IMR-90 (cell line): ENCODE results near the gene ANKS3. TPM values are rescaled to one million over a fixed set of nuclear protein-coding genes. Genes with fewer than 3 reads are reported as not detected.

ENCODE experiments used
- ATAC-seq: fragments of 200-7000 bp; cut with Tn5 transposase; 2 replicates; pipeline ENCODE4 v1.9.1; 2020; ENCODE audit warnings: low read depth, mild to moderate bottlenecking, moderate library complexity
- BruUV-seq: library from RNA; stranded (reverse); fragments of 400-500 nt; replicated peaks from 2 replicates; lab custom pipeline; 2021; lab: Mats Ljungman, UMichigan
- CTCF ChIA-PET: fragments of 300-600 bp; formaldehyde crosslinking; extraction: SDS; loops from one replicate; lab custom pipeline; 2021; ENCODE audit warnings: antibody characterized with exemption; lab: Yijun Ruan, JAX
- POLR2A ChIA-PET: fragments of 300-600 bp; sonication (Branson Sonifier 250); formaldehyde crosslinking; loops from one replicate; lab custom pipeline; 2022; ENCODE audit warnings: antibody characterized with exemption; ENCODE audit not compliant: unreplicated experiment; lab: Charles Lee
- DNase-seq: peaks from one replicate; pipeline ENCODE4 v3.0.0; 2013
- H2AFZ ChIP-seq: replicated peaks from 2 replicates; pipeline ENCODE3; 2013; ENCODE audit warnings: low read length, mild to moderate bottlenecking; ENCODE audit not compliant: poor library complexity
- H2AK5ac ChIP-seq: 2 replicates; pipeline ENCODE4 v1.6.1; 2013; ENCODE audit warnings: low read depth, low read length, inconsistent platforms
- H2AK9ac ChIP-seq: replicated peaks from 2 replicates; pipeline ENCODE3; 2013; ENCODE audit warnings: mild to moderate bottlenecking, low read depth, low read length, moderate library complexity; ENCODE audit not compliant: poor library complexity
- H2BK120ac ChIP-seq: 2 replicates; pipeline ENCODE4 v1.6.1; 2013; ENCODE audit warnings: low read depth, low read length, inconsistent platforms
- H2BK15ac ChIP-seq: 3 replicates; pipeline ENCODE4 v1.6.1; 2013; ENCODE audit warnings: low read depth, low read length, inconsistent platforms
- H2BK20ac ChIP-seq: 2 replicates; pipeline ENCODE4 v1.6.1; 2013; ENCODE audit warnings: low read depth, mild to moderate bottlenecking, inconsistent platforms, low read length, moderate library complexity
- H2BK5ac ChIP-seq: 2 replicates; pipeline ENCODE4 v1.6.1; 2013; ENCODE audit warnings: mild to moderate bottlenecking, low read depth, low read length, inconsistent platforms; ENCODE audit not compliant: poor library complexity, severe bottlenecking
- H3K14ac ChIP-seq: replicated peaks from 2 replicates; pipeline ENCODE4 v1.6.1; 2013; ENCODE audit warnings: low read depth, low read length, inconsistent platforms
- H3K18ac ChIP-seq: 2 replicates; pipeline ENCODE4 v1.6.1; 2013; ENCODE audit warnings: low read depth, low read length, control low read depth
- H3K23ac ChIP-seq: 2 replicates; pipeline ENCODE4 v1.6.1; 2013; ENCODE audit warnings: low read depth, low read length, inconsistent platforms
- H3K27ac ChIP-seq: 2 replicates; pipeline ENCODE4 v1.5.1; 2013; ENCODE audit warnings: mild to moderate bottlenecking, control low read depth, low read length; ENCODE audit not compliant: insufficient read depth
- H3K27me3 ChIP-seq: 2 replicates; pipeline ENCODE4 v1.6.1; 2013; ENCODE audit warnings: low read length; ENCODE audit not compliant: control insufficient read depth, insufficient read depth
- H3K36me3 ChIP-seq: 2 replicates; pipeline ENCODE4 v1.6.1; 2013; ENCODE audit warnings: low read length, mixed read lengths; ENCODE audit not compliant: control insufficient read depth, insufficient read depth
- H3K4ac ChIP-seq: 2 replicates; pipeline ENCODE4 v1.6.1; 2013; ENCODE audit warnings: low read depth, low read length, inconsistent platforms
- H3K4me1 ChIP-seq: 2 replicates; pipeline ENCODE4 v1.6.1; 2013; ENCODE audit warnings: low read length, mixed read lengths; ENCODE audit not compliant: control insufficient read depth, insufficient read depth
- H3K4me2 ChIP-seq: 2 replicates; pipeline ENCODE4 v1.6.1; 2013; ENCODE audit warnings: low read depth, mild to moderate bottlenecking, control low read depth, low read length, moderate library complexity
- H3K4me3 ChIP-seq: 2 replicates; pipeline ENCODE4 v1.5.1; 2013; ENCODE audit warnings: low read depth, mild to moderate bottlenecking, control low read depth, low read length, moderate library complexity; ENCODE audit not compliant: insufficient read depth
- H3K56ac ChIP-seq: 2 replicates; pipeline ENCODE4 v1.6.1; 2013; ENCODE audit warnings: low read length, inconsistent platforms; ENCODE audit not compliant: insufficient read depth; ENCODE audit errors: extremely low read depth
- H3K79me1 ChIP-seq, 2 experiments: 2 replicates each; pipeline ENCODE4 v1.6.1; 2013; ENCODE audit warnings: low read length in 2 of 2, inconsistent platforms in 1 of 2, low read depth in 1 of 2
- H3K9ac ChIP-seq: 2 replicates; pipeline ENCODE4 v1.6.1; 2013; ENCODE audit warnings: low read depth, low read length, control low read depth
- H3K9me1 ChIP-seq: 2 replicates; pipeline ENCODE4 v1.6.1; 2013; ENCODE audit warnings: low read length, inconsistent platforms; ENCODE audit not compliant: insufficient read depth
- H3K9me3 ChIP-seq: 2 replicates; pipeline ENCODE4 v1.6.1; 2013; ENCODE audit warnings: low read length; ENCODE audit not compliant: control insufficient read depth, insufficient read depth
- H4K20me1 ChIP-seq: 2 replicates; pipeline ENCODE4 v1.6.1; 2013; ENCODE audit warnings: low read length, inconsistent platforms; ENCODE audit not compliant: insufficient read depth
- H4K5ac ChIP-seq: 2 replicates; pipeline ENCODE4 v1.6.1; 2013; ENCODE audit warnings: mild to moderate bottlenecking, low read depth, low read length, control low read depth
- H4K8ac ChIP-seq, 2 experiments: 2 replicates each; pipeline ENCODE4 v1.6.1; 2013; ENCODE audit warnings: low read depth in 2 of 2, low read length in 2 of 2, control low read depth in 1 of 2, inconsistent platforms in 1 of 2
- H4K91ac ChIP-seq: 2 replicates; pipeline ENCODE4 v1.6.1; 2013; ENCODE audit warnings: low read depth, low read length, inconsistent platforms; ENCODE audit not compliant: insufficient read depth
- BHLHE40 ChIP-seq: fragments of 150-350 bp; IDR thresholded peaks from 2 replicates; pipeline ENCODE4 v1.6.1; 2016; ENCODE audit warnings: mild to moderate bottlenecking, low read depth, low read length
- CEBPB ChIP-seq: IDR thresholded peaks from 2 replicates; pipeline ENCODE4 v1.6.1; 2012; ENCODE audit warnings: low read depth, low read length, improper control_type of control experiment
- CHD1 ChIP-seq: IDR thresholded peaks from 2 replicates; pipeline ENCODE4 v1.6.1; 2012; ENCODE audit warnings: low read depth, low read length, improper control_type of control experiment
- ELK1 ChIP-seq: fragments of 150-350 bp; IDR thresholded peaks from 2 replicates; pipeline ENCODE4 v1.6.1; 2016; ENCODE audit warnings: low read depth, mild to moderate bottlenecking, low read length, moderate library complexity, borderline replicate concordance
- FOS ChIP-seq: fragments of 150-350 bp; IDR thresholded peaks from 2 replicates; pipeline ENCODE4 v1.6.1; 2016; ENCODE audit warnings: low read depth, low read length
- MAFK ChIP-seq: IDR thresholded peaks from 2 replicates; pipeline ENCODE4 v1.6.1; 2012; ENCODE audit warnings: low read depth, low read length, improper control_type of control experiment
- MAZ ChIP-seq: IDR thresholded peaks from 2 replicates; pipeline ENCODE4 v1.6.1; 2012; ENCODE audit warnings: low read depth, mild to moderate bottlenecking, low read length, improper control_type of control experiment, moderate library complexity, borderline replicate concordance
- MXI1 ChIP-seq: IDR thresholded peaks from 2 replicates; pipeline ENCODE4 v1.6.1; 2012; ENCODE audit warnings: low read depth, mild to moderate bottlenecking, low read length, moderate library complexity, borderline replicate concordance
- NFE2L2 ChIP-seq: fragments of 150-350 bp; IDR thresholded peaks from 2 replicates; pipeline ENCODE4 v1.6.1; 2016; ENCODE audit warnings: low read depth, mild to moderate bottlenecking, low read length
- POLR2A ChIP-seq: IDR thresholded peaks from 2 replicates; pipeline ENCODE4 v1.6.1; 2012; ENCODE audit warnings: mild to moderate bottlenecking, low read depth, low read length
- RAD21 ChIP-seq: IDR thresholded peaks from 2 replicates; pipeline ENCODE4 v1.6.1; 2012; ENCODE audit warnings: low read length, improper control_type of control experiment
- RCOR1 ChIP-seq: IDR thresholded peaks from 2 replicates; pipeline ENCODE4 v1.6.1; 2012; ENCODE audit warnings: mild to moderate bottlenecking, low read length, improper control_type of control experiment; ENCODE audit not compliant: insufficient replicate concordance
- RFX5 ChIP-seq: IDR thresholded peaks from 2 replicates; pipeline ENCODE4 v1.8.0; 2012; ENCODE audit warnings: low read depth, mild to moderate bottlenecking, low read length, moderate library complexity
- SMC3 ChIP-seq: fragments of 150-350 bp; IDR thresholded peaks from 2 replicates; pipeline ENCODE4 v1.6.1; 2016; ENCODE audit warnings: low read depth, mild to moderate bottlenecking, antibody characterized with exemption, low read length, moderate library complexity
- USF2 ChIP-seq: fragments of 150-350 bp; IDR thresholded peaks from 2 replicates; pipeline ENCODE4 v1.6.1; 2017; ENCODE audit warnings: mild to moderate bottlenecking, antibody characterized with exemption, low read length, low read depth
- WGBS, 2 experiments: methylation state at CpG; one replicate each; pipeline versions ENCODE4 v1.1.5 to v1.1.7; 2013; ENCODE audit warnings: missing lambda C conversion rate in 2 of 2; ENCODE audit not compliant: insufficient read length in 1 of 2; ENCODE audit errors: extremely low coverage in 2 of 2; 5-methylcytosine and 5-hydroxymethylcytosine counted together
- dilution Hi-C: fragments of 300-500 bp; cut with HindIII; formaldehyde crosslinking; loops from one replicate; pipeline ENCODE4 v1.14.3; 2018; ENCODE audit warnings: low sequenced_read_pairs; ENCODE audit not compliant: unreplicated experiment
- in situ Hi-C: fragments of 300-500 bp; cut with MboI; formaldehyde crosslinking; loops from 3 replicates; pipeline ENCODE4 v1.14.3; 2019; ENCODE audit warnings: low sequenced_read_pairs, inconsistent platforms, mixed read lengths
- intact Hi-C: fragments of 100-400 bp; cut with micrococcal nuclease; formaldehyde crosslinking; loops from 2 replicates; pipeline ENCODE4 v1.10.0; 2022
- polyA plus RNA-seq, 3 experiments: library from polyadenylated mRNA; depleted of rRNA; stranded (reverse); fragments of >200 nt; gene quantifications; 2 replicates each; pipeline ENCODE4 v1.2.3, GENCODE V29; 2012; ENCODE audit warnings: low replicate concordance in 1 of 3
- total RNA-seq: library from RNA; depleted of rRNA; stranded (reverse); fragments of >200 nt; gene quantifications from 2 replicates; pipeline ENCODE4 v1.2.3, GENCODE V29; 2012
- TF ChIP-seq, protein P1 (sequence below): conservative IDR thresholded peaks from 2 replicates; pipeline ENCODE4 v1.5.1; 2012; ENCODE audit warnings: mild to moderate bottlenecking, low read depth, low read length, improper control_type of control experiment

The ANKS3 gene
- total and polyA plus RNA-seq, 2 of the 4 experiments (the other 2 are of a cell fraction) = 24.4 to 25.0 TPM

DNA sequence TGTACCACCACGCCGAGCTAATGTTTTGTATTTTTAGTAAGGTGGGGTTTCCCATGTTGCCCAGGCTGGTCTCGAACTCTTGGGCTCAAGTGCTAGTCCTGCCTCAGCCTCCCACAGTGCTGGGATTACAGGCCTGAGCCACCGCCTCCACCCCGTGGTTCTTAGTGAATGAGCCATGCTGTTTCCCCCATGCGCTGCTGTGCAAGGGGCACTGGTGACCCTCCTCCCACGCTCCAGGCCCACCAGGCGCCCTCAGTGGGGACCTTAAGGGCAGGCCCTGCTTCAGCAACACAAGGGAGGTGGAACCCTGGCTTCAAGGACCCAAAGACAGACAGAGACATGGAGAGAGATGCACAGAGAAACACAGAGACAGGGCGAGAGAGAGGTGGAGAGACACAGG is 56.1 kb downstream of the ANKS3 start:
- DNase-seq = no peak
- no peak overlapping the region for H3K9ac ChIP-seq
- no peak overlapping the region for H3K4me2 ChIP-seq
- no peak overlapping the region for H2BK5ac ChIP-seq
- H3K4ac ChIP-seq = no peak overlapping the region
- H4K20me1 ChIP-seq = no peaks in the 10 kb centered on the region
- WGBS, 2 experiments = 97% methylated on average over 5 of the region's 9 CpGs; no CpG with 5 or more reads in 1 of the 2 experiments
- H3K4me1 ChIP-seq = peaks cover 2% of the 10 kb centered on the region; the same call in 1 of the 2 replicates
- no peak overlapping the region for H3K56ac ChIP-seq
- no peaks in the 10 kb centered on the region for H3K9me3 ChIP-seq
- ChIA-PET POLR2A (no interaction called here), CTCF (no interaction called here)
- intact Hi-C loops (no loop called here), dilution Hi-C loops (no loop called here), in situ Hi-C loops (no loop called here)
- no peak for ATAC-seq
- TF ChIP-seq SMC3 (no peak), RFX5 (no peak), POLR2A (no peak), MAZ (no peak), USF2 (no peak), NFE2L2 (no peak), FOS (no peak), RCOR1 (no peak), MAFK (no peak), MXI1 (no peak), CEBPB (no peak), ELK1 (no peak), BHLHE40 (no peak), RAD21 (no peak), CHD1 (no peak)
- TF ChIP-seq, protein P1, sequence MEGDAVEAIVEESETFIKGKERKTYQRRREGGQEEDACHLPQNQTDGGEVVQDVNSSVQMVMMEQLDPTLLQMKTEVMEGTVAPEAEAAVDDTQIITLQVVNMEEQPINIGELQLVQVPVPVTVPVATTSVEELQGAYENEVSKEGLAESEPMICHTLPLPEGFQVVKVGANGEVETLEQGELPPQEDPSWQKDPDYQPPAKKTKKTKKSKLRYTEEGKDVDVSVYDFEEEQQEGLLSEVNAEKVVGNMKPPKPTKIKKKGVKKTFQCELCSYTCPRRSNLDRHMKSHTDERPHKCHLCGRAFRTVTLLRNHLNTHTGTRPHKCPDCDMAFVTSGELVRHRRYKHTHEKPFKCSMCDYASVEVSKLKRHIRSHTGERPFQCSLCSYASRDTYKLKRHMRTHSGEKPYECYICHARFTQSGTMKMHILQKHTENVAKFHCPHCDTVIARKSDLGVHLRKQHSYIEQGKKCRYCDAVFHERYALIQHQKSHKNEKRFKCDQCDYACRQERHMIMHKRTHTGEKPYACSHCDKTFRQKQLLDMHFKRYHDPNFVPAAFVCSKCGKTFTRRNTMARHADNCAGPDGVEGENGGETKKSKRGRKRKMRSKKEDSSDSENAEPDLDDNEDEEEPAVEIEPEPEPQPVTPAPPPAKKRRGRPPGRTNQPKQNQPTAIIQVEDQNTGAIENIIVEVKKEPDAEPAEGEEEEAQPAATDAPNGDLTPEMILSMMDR = no peak
- H2AK5ac ChIP-seq = no peak overlapping the region
- H3K27ac ChIP-seq = no peak overlapping the region
- H4K8ac ChIP-seq = no peak overlapping the region
- H2AFZ ChIP-seq = no peak overlapping the region
- no peak overlapping the region for H3K4me3 ChIP-seq
- H3K36me3 ChIP-seq = peaks cover 57% of the 10 kb centered on the region
- no peaks in the 10 kb centered on the region for H3K27me3 ChIP-seq
- no TSS peak for BruUV-seq
- no peak overlapping the region for H4K5ac ChIP-seq
- no peak overlapping the region for H2BK15ac ChIP-seq
- H3K23ac ChIP-seq = no peak overlapping the region
- peaks cover 6 to 25% of the 10 kb centered on the region in 2 experiments; a peak in 2 of 4 replicates for H3K79me1 ChIP-seq
- H3K9me1 ChIP-seq = no peaks in the 10 kb centered on the region
- H2AK9ac ChIP-seq = no peak overlapping the region
- H4K91ac ChIP-seq = no peak overlapping the region
- H2BK120ac ChIP-seq = no peak overlapping the region
- no peak overlapping the region for H2BK20ac ChIP-seq
- no peak overlapping the region for H3K14ac ChIP-seq
- H3K18ac ChIP-seq = no peak overlapping the region
